ENCODE measurements around the gene AACS.

DNA sequence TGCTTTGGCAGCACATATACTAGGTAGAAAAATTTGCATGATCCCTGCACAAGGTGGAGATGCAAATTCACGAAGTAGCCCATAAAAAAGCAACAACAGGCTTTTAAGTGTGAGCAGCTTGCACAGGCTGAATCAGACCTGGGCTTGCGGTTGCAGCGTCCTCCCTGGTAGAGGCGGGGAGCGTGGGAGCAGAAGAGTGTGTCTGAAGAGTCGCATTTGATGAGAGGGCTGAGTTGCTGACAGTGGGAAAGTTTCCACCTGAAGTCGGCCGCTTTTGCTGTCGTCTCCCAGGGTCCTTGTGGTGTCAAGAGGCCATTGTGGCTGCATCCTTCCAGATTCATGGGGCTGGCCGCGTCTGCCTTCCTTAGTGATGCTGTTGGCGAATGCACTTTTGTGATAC is 6.2 kb downstream of the AACS start:
- TF ChIP-seq CTCF (IDR thresholded peaks at IDR 0.05) (no peak), POLR2A (IDR thresholded peaks at IDR 0.05) (no peak)

Measured in body of pancreas (tissue), 4 donors.